DMS 273 (cell line): Measurements from ENCODE around the gene COA5.
"Not testable (repeated sequence)": the region's sequence is repeated elsewhere in the genome, so short reads cannot be mapped to it uniquely, and the experiment has no call there.

ENCODE experiments used
- DNase-seq: peaks from one replicate; lab custom pipeline; 2025; ENCODE audit not compliant: unreplicated experiment; lab: John Stamatoyannopoulos, UW

Gene COA5

GRCh38 chr2:98607104-98607503 lies 1.2 kb downstream of the COA5 start:
- DNase-seq: no peak

DNA sequence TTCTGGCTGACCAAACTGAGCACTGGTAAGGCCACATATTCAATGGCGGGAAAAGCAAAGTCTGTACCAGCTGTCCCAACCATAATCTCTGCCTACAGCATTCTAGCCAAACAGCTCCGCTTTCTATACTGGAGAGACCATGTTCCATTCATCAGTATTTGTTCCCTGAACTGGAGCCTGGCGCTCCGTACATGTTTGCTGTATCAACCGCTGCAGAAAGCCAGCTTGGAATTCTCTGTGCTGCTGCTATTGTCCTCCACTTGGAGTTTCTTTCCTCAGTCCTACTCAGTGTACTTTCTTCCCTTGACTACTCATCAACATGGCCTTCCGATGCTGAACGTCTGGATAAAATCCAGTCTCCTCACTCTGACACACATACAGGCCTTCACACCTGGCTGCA lies 1.9 kb downstream of the COA5 start:
- no peak for DNase-seq

GRCh38 chr2:98605076-98605475 lies 3.2 kb downstream of the COA5 start:
- DNase-seq: no peak

- peak; percentile 44 for DNase-seq
Observed at GRCh38 chr2:98604547-98604946, 3.8 kb downstream of the COA5 start.

GRCh38 chr2:98601532-98602132 lies 6.7 kb downstream of the COA5 start:
- DNase-seq: peak; percentile 54

GRCh38 chr2:98598781-98599428 lies 9.4 kb downstream of the COA5 start:
- DNase-seq: no peak

- DNase-seq: not testable (repeated sequence)
Observed at GRCh38 chr2:98594665-98595064, 13.6 kb downstream of the COA5 start.

DNA sequence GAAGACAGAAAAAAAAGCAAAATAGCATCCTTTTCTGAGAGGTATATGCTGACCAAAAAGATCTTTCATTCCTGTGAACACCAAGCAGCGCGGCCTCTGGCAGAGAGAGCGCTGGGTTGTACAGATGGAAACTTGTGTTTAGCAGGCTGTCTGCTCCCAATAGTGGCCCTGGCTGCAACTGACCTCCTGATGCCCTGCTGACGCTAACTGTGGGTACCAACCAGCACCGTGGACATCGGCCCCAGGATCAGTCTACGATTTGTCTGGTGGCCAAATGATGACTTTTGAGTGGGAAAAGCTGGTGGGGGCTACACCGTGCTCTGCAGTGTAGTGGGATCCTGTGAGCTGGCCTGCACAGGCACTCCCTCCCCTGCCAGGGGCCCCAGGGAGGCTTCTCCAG lies 15.7 kb downstream of the COA5 start:
- DNase-seq: no peak

DNA sequence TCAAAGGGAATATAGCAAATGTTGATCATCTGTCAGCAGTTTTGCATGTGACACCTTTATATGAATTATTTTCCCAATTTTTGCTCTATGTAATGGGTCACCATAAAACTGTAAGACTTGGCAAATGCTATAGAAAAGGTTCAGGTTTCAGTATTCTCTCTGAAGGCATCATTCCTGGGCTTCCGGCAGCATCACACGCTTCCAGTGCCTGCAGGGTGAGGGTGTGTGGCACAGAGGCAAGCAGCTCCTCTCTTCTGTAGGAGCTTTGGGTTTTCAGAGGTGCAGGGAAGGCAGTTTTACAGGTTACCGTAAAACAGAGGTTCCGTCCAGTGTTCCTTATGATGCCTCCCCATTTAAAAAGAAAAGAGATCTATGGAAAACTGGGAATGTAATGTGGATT lies 18.8 kb downstream of the COA5 start:
- no peak for DNase-seq

DNA sequence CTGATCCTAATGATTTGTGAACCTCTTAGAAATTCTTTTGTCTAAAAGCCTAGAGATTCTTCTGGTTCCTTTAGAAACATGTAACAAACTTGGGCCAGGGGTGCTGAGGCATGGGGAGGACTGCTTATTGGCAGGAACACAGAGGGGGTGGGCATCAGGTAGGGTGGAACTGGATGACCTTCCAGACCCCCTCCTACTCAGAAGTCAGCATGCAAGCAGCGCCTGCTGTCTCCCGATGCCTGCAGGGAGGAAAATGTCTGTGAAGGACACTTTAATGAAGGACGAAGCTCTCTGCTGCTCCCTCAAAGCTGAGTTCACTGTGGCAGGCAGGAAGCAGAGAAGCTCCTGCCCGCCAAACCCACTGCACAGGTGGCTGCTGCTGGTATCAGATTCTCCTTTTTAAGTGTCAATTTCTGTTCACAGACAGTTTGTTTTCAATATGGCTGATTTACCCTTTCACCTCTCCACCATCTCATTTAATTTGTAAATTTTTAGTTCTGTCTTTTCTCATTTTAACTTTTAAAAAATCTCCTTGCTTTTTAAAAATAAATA lies 19.4 kb downstream of the COA5 start:
- DNase-seq: no peak

DNA sequence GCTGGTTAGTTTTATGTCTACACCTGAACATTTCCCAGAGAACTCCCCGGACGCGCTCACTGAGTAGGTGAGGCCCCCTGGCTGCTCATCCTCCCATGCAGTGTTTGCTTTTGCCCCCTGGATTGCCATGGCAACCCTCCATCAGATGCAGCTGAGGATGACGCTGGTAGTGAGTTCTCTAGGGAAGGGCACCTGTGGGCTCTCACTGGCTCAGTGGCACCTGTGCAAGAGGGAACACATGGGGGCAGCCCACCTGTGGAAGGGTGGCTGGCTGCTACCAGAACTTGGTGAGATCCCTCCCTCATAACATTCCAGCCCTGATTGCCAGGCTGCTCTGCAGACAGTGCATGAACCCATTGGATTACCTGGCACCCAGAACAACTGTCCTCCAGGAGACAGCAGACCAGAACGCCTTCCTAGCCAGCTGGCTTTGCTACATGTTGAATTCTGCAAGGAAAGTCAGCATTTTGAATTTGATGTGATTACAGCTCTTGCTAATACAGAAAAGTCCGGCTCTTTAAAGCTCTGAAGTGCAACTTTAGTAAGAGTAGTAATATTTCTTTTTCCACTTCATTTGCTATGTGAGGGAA lies 21.7 kb downstream of the COA5 start:
- no peak for DNase-seq

- no peak for DNase-seq
Observed at GRCh38 chr2:98585386-98585785, 22.9 kb downstream of the COA5 start.

- DNase-seq: no peak
Observed at GRCh38 chr2:98583816-98584618, 24.3 kb downstream of the COA5 start.

DNA sequence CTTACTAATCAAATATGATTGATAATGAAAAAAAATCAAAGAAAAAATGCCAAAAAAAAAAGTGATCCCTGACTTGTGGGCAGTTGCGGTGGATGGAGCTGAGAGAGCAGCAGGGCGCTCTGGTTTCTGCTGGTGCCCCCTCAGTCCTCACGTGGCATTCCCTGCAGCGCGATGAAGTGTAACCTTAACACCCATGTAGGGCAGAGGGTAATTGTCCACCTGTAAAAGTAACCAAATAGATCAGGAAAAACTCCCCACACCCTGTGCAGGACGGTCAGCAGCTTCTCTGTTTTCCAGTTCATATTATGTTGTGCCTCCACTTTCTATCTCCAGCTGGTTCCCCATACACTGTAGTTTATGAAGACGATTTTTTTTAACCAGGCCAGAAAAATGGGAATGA lies 25.0 kb downstream of the COA5 start:
- no peak for DNase-seq

- DNase-seq: no peak
Observed at GRCh38 chr2:98582523-98582922, 25.8 kb downstream of the COA5 start.

DNA sequence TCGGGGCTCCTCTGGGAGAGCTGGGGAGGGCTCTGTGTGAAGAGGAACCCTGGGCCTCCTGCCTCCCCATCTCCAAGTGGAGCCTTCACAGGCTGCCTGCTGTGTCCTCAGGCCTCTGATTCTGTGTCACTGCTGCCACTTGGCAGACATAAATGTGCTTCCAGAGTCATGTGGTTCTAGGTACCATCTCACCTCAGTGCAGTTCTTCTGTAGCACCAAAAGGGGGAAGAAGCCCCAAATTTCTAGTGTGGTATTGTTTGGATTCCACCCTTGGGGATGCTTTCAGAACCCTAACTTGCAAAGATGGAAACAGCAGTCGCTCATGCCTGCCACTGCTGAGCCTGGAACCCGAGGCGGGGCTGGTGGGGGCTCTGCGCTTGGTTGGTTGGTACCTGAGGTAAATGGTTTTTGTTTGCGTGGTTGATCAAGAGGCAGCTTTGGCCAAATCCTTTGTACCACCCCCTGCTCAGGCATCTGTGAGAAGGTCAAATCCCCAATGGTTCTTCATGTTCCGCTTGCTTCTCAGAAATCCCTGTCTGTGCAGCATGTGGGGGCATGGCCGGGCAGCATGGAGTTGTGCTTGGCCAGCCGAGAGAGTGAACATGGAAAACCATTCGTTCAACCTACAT lies 27.5 kb downstream of the COA5 start:
- DNase-seq: no peak

DNA sequence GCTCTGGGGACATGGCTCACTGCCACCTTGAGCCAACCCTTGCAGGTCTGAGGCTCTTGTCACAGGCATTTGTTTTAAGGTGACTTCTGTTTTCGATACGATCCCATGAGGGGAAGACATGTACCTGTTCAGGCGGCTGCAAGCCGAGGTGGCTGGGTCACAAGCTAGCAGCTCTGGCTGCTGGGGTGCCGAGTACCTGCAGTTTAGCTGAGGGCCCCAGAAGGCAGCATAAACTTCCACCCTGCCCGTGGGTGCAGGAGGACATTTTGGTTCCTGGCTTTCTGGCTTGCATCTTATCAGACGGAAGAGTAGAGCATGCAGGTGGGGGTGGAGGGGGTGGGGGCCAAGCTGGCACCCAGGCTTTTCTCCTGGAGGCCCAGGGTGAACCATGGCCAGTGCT lies 28.4 kb downstream of the COA5 start:
- DNase-seq: no peak

GRCh38 chr2:98578231-98578630 lies 30.1 kb downstream of the COA5 start:
- DNase-seq: no peak

DNA sequence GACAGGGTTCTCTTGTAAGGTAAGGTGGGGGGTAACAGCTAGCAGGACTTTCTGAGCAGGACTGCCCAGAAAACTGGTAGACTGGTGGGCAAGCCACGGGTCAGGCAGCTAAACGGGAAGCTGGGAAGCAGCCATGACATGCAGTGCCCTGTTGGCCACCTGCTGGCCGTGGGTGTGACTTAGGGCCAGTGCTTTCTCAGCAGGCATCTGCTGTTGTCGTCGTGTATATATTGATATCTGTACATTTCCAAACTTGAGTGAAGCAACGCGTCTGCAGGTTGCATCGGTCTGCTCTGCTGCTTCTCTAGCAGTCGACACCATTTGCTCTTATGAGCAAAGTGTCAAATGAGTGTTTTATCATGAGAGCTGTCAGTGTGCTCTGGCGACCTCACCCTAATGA lies 31.0 kb downstream of the COA5 start:
- peak; percentile 4 for DNase-seq

- DNase-seq: no peak
Observed at GRCh38 chr2:98576666-98577312, 31.5 kb downstream of the COA5 start.

DNA sequence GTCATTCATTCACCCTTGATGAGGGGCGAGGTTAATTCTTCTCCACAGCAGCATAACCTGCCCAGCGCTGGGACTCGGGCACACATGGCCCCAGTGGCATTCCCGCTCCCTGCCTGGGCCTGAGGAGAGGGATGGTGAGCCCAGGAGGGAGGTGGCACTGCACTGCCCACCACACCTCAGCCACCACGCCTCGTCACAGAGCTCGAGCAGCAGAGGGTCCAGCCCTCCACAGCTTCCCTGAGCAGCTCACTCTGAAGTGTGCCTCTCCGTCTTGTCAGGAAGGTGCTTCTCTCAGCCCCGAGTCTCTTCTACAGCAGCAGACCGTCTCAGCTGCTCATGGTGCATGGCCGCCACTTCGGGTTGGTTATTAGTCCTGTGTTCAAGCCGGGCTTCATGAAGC lies 34.9 kb downstream of the COA5 start:
- no peak for DNase-seq
